ENCODE results near the gene PPP3R1. TPM values are rescaled to one million over a fixed set of nuclear protein-coding genes. Genes with fewer than 3 reads are reported as not detected.
A peak's percentile ranks its signal among the peaks of the same experiment; 100 is the strongest.

Gene PPP3R1
- total and polyA plus RNA-seq, 2 of the 4 experiments (the other 2 are of a cell fraction): 9.1 to 17.3 TPM

- H3K4me1 ChIP-seq (ENCODE audit: control insufficient read depth, insufficient read depth, low read length): peaks cover 5% of the 10 kb centered on the region
- peak; percentile 96 for DNase-seq
- intact Hi-C loops (cut with micrococcal nuclease) (no loop called here), in situ Hi-C loops (cut with MboI; ENCODE audit: low sequenced_read_pairs) (loop anchor here (10.0 kb wide), 1 partner anchor 54 kb away; no protein-coding TSS in a partner anchor), dilution Hi-C loops (cut with HindIII; ENCODE audit: low sequenced_read_pairs, unreplicated experiment) (no loop called here)
- POLR2A ChIA-PET (ENCODE audit: unreplicated experiment): no interaction called here
- no peaks in the 10 kb centered on the region for H3K27me3 ChIP-seq (ENCODE audit: control insufficient read depth, insufficient read depth, low read length)
- no peaks in the 10 kb centered on the region for H3K36me3 ChIP-seq (ENCODE audit: control insufficient read depth, insufficient read depth, low read length)
- no peak overlapping the region for H3K14ac ChIP-seq (replicated peaks; ENCODE audit: low read depth, low read length)
- CTCF ChIA-PET: no interaction called here
- no peak overlapping the region for H2BK120ac ChIP-seq (ENCODE audit: low read depth, low read length)
- no peak overlapping the region for H2BK15ac ChIP-seq (ENCODE audit: low read depth, low read length)
- peak overlapping the region; percentile 19; the same call in 1 of the 2 replicates for H3K4me2 ChIP-seq (ENCODE audit: low read depth, low read length)
- H2BK5ac ChIP-seq (ENCODE audit: low read depth, low read length, poor library complexity, severe bottlenecking): peak overlapping the region; percentile 46
- H3K27ac ChIP-seq (ENCODE audit: insufficient read depth, low read length): peak overlapping the region; percentile 47; the same call in 1 of the 2 replicates
- peaks cover 38% of the 10 kb centered on the region; the same call in 1 of the 2 replicates for H4K20me1 ChIP-seq (ENCODE audit: insufficient read depth, low read length)
- no peak overlapping the region for H4K5ac ChIP-seq (ENCODE audit: low read depth, low read length)
- no peaks in the 10 kb centered on the region for H3K9me3 ChIP-seq (ENCODE audit: control insufficient read depth, insufficient read depth, low read length)
- peaks cover 8% of the 10 kb centered on the region for H3K9me1 ChIP-seq (ENCODE audit: insufficient read depth, low read length)
- H3K23ac ChIP-seq (ENCODE audit: low read depth, low read length): no peak overlapping the region
- H2AFZ ChIP-seq (replicated peaks; ENCODE audit: low read length, poor library complexity): no peak overlapping the region
- no peak overlapping the region for H3K18ac ChIP-seq (ENCODE audit: low read depth, low read length)
- no peak overlapping the region for H3K56ac ChIP-seq (ENCODE audit: extremely low read depth, insufficient read depth, low read length)
- no peak overlapping the region for H2AK5ac ChIP-seq (ENCODE audit: low read depth, low read length)
- ATAC-seq (ENCODE audit: low read depth): peak; percentile 95
- no peak overlapping the region for H3K9ac ChIP-seq (ENCODE audit: low read depth, low read length)
- 0 out of 2 replicates have a peak overlapping the region, but pooled peaks have one; percentile 54 for H3K4ac ChIP-seq (ENCODE audit: low read depth, low read length)
- no peak overlapping the region for H4K8ac ChIP-seq (ENCODE audit: low read depth in 2 of 2, low read length in 2 of 2)
- H2AK9ac ChIP-seq (replicated peaks; ENCODE audit: low read depth, low read length, poor library complexity): no peak overlapping the region
- no CpG with 5 or more reads among the region's 3 CpGs for WGBS, 2 experiments (ENCODE audit: extremely low coverage in 2 of 2, insufficient read length in 1 of 2)
- H4K91ac ChIP-seq (ENCODE audit: insufficient read depth, low read depth, low read length): peak overlapping the region; percentile 5; the same call in 1 of the 2 replicates
- peak overlapping the region; percentile 31; the same call in 1 of the 2 replicates for H2BK20ac ChIP-seq (ENCODE audit: low read depth, low read length)
- no TSS peak for BruUV-seq (replicated peaks)
- H3K79me1 ChIP-seq (ENCODE audit: low read depth in 1 of 2, low read length in 2 of 2): peaks cover 9 to 55% of the 10 kb centered on the region in 2 experiments
- no peak overlapping the region for H3K4me3 ChIP-seq (ENCODE audit: insufficient read depth, low read depth, low read length)
- TF ChIP-seq MAFK (IDR thresholded peaks at IDR 0.05; ENCODE audit: low read depth, low read length) (peak; percentile 27; the same call in 1 of the 2 replicates), MAZ (IDR thresholded peaks at IDR 0.05; ENCODE audit: borderline replicate concordance, low read depth, low read length) (no peak), RAD21 (IDR thresholded peaks at IDR 0.05; ENCODE audit: low read length) (no peak), MXI1 (IDR thresholded peaks at IDR 0.05; ENCODE audit: borderline replicate concordance, low read depth, low read length) (no peak), SMC3 (IDR thresholded peaks at IDR 0.05; ENCODE audit: low read depth, low read length) (no peak), CTCF (conservative IDR thresholded peaks at IDR 0.05; ENCODE audit: low read depth, low read length) (no peak), POLR2A (IDR thresholded peaks at IDR 0.05; ENCODE audit: low read depth, low read length) (no peak), RCOR1 (IDR thresholded peaks at IDR 0.05; ENCODE audit: insufficient replicate concordance, low read length) (no peak), BHLHE40 (IDR thresholded peaks at IDR 0.05; ENCODE audit: low read depth, low read length) (no peak), CHD1 (IDR thresholded peaks at IDR 0.05; ENCODE audit: low read depth, low read length) (no peak), FOS (IDR thresholded peaks at IDR 0.05; ENCODE audit: low read depth, low read length) (peak; percentile 88), RFX5 (IDR thresholded peaks at IDR 0.05; ENCODE audit: low read depth, low read length) (no peak), USF2 (IDR thresholded peaks at IDR 0.05; ENCODE audit: low read depth, low read length) (no peak), CEBPB (IDR thresholded peaks at IDR 0.05; ENCODE audit: low read depth, low read length) (peak; percentile 92), NFE2L2 (IDR thresholded peaks at IDR 0.05; ENCODE audit: low read depth, low read length) (no peak)
Observed at GRCh38 chr2:68190991-68191731, 61.2 kb downstream of the PPP3R1 start.
